GM21423 (cell line): Measurements from ENCODE around the gene RGPD5.
"Not testable (repeated sequence)": the region's sequence is repeated elsewhere in the genome, so short reads cannot be mapped to it uniquely, and the experiment has no call there.

Experiments used
- ATAC-seq: cut with Tn5 transposase; IDR thresholded peaks from one replicate; pipeline ENCODE4 v1.9.1; 2021; ENCODE audit warnings: mild to moderate bottlenecking, moderate library complexity; ENCODE audit not compliant: unreplicated experiment

Gene RGPD5

GRCh38 chr2:109794074-109794737 lies at the start of gene RGPD5:
Gene RGPD5, plus strand, starts transcription at chr2:109794305. Its CDS starts 161 bp downstream, at chr2:109794466.
- peak; percentile 99 for ATAC-seq

GRCh38 chr2:109751572-109751971 lies 42.5 kb upstream of the RGPD5 start:
- not testable (repeated sequence) for ATAC-seq

- ATAC-seq: not testable (repeated sequence)
These were observed 36.8 kb upstream of the RGPD5 start for GRCh38 chr2:109757163-109757824.

DNA sequence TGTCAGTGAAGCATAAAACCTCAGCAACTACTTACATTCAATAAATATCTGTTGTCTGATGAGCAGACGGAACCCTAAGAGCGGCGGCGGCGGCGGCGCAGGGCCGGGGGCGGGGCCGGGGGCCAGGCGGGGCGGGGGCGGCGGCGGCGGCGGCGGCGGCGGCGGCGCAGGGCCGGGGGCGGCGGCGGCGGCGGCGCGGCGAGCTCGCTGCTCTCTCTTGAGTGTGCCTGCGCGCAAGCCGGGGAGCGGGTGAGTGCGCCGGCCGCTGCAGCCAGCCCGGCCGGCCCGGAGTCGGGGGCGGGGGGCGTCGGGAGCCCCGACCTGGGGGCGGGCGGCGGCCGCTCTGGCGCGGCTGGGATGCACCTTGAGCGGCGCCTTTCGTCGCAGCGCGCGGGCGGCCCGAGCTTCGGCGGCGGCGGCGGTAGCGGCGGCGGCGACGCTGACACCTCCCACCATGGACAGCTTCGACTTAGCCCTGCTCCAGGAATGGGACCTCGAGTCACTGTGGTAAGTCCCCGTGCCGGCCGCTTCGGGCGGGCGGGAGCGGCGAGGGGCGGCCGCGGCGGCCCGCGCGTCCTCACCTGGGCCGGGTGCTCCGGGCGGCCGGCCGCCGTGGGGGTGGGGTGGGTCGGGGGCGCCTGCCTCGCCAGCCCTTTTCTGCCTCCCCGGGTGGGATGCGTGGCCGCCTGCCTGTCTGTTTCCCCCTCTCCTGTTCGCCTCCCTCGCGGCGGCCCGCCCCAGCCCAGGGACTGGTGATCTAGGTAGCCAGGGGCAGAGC lies 33.7 kb upstream of the RGPD5 start:
- not testable (repeated sequence) for ATAC-seq

DNA sequence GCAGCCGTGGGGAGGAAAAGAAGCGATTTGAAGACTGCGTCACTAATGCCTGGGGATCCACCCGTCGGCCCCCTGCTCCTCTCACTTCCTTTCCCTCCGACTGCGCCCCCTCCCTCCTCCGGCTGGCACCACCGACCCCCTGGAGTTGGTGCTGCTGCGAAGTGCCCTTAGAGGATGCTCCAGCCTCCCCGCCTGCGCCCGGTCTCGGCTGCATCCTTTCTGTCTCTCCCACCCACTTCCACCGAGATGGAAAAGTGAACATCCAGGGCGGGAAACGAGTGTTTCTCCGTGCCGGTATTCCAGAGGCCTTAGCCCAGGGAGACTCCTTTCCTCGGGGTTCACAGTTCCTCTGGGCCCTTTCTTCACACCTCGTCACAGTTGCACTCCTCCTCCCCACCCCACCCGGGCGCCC lies 33.1 kb upstream of the RGPD5 start:
- ATAC-seq: not testable (repeated sequence)

DNA sequence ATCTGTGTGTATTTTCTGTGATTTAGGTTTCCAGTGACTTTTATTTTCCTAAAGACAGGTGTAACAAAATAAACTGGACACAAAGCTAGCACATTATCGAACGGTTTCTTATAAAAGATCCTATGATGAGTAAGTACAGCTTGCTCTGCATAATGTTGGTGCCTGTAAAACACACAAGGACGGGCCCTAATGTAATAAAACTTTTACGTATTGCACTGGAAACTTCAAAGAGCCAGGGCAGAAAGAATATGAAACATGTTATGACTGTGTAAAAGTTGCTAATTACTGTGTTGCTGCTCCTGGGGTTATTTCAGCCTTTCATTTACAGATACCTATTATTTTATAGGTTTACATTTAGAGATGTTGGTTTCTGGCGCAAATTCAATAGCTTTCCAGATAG lies 32.1 kb upstream of the RGPD5 start:
- not testable (repeated sequence) for ATAC-seq

DNA sequence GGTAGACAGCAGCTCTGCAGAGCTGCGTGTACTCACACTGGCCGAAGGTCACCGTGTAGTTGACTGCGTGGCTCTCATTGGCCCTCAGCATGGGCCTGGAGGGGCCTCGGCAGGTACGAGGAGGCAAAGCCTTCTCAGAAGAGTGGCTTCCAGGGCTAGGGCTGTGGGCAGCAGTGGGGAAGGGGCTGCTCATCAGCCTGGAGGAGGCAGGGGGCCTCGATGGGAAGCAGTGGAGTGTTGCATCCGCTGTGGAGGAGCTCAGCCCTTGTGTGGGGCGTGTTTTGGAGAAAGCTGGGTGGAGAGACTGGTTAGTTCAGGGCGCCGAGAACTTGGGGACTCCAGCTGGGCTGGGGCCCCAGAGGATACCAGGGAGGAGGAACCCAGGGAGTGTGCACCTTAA lies 28.0 kb upstream of the RGPD5 start:
- ATAC-seq: not testable (repeated sequence)

- ATAC-seq: not testable (repeated sequence)
These were observed 27.1 kb upstream of the RGPD5 start for GRCh38 chr2:109766886-109767578.

DNA sequence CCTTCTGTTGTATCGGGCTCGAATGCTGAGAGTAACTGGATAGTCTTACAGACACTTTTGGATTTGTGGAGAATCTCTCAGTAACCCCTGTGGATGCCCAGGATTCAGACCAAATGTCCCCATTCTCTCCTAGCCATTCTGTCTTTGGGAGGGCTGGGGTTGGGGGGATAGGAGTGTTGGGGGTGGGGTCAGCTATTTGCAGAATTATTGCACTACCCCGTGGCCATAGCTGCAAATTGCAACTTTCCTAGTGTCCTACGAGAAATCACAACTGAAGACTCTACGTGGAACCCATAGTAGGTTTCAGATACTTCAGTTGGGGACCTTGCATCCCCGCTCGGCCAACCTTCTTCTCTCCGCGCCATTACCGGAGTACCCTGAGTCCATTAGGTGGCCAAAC lies 25.2 kb upstream of the RGPD5 start:
- ATAC-seq: not testable (repeated sequence)

DNA sequence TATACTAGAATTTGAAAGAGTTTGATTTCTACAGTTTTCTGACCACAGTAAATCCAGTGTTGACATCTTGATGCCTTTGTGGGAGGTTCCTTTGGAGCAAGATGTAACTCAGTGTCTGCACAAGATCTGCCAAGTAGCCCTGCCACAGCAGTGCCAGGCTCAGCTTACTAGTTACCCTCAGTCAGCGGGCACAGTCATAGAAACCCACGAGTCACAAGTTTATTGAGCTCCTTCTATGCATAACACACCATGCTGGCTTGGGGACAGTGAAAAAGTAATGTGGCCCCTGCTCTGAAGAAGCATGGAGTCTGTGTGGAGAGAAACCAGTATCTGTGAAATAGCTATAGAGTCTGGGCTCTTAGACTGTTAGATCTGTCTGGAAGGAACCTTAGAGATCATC lies 15.0 kb upstream of the RGPD5 start:
- ATAC-seq: not testable (repeated sequence)

DNA sequence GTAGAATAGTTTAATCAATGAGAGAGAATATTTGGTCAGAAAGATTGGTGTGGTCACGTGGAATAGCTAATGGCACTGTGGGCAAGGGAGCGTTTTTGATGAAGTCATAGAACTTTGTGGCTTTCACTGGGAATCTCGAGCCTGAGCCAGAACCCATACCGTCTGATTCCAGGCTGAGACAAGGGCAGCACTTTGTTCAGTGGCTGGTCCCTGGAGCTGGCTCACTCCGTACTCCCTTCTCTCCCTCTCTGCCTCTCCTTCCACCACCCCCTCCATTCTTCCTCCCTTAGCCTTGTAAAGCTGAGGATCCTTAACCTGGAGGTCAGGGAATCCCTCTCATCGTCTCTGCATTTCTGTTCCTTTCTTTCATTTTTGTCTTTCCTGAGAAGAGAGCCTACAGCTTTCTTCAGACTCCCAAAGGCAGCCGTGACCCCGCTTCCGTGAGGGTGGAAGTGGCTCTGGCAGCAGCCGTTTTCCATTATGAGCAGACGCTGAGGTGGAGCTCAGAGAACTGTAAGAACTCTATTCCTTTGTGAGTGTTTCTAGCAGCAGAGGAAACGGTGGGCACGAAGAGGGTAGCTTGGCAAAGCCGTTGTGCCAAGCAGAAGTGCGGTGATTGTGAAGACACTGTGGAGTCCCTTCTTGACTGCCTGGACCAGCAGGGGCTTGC lies 12.8 kb upstream of the RGPD5 start:
- ATAC-seq: not testable (repeated sequence)

GRCh38 chr2:109782446-109782993 lies 11.6 kb upstream of the RGPD5 start:
- not testable (repeated sequence) for ATAC-seq

- not testable (repeated sequence) for ATAC-seq
These were observed 2.4 kb upstream of the RGPD5 start for GRCh38 chr2:109791530-109792279.

- peak; percentile 52 for ATAC-seq
These were observed 1.4 kb upstream of the RGPD5 start for GRCh38 chr2:109792659-109793058.

GRCh38 chr2:109871129-109871751 lies 77.1 kb downstream of the RGPD5 start:
- peak; percentile 91 for ATAC-seq

DNA sequence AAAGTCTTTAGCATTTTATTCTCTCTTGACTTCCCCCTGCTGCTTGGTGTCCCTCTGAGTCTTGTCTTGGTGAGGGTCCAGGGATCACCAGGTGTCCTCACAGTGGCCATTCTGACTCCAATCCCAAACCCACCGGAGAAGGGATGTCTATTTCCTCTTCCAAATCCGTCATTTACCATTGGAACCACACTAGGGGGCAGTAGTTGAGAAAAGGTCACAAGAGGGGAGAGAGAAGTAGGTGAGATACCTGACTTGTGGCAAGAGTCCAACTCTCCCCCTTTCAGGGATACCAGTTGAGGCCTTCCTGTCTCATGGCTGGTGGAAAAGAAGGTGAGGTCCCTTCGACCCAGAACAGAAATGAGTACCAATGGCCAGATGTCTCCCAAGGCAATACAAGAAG lies 82.5 kb downstream of the RGPD5 start:
- not testable (repeated sequence) for ATAC-seq

DNA sequence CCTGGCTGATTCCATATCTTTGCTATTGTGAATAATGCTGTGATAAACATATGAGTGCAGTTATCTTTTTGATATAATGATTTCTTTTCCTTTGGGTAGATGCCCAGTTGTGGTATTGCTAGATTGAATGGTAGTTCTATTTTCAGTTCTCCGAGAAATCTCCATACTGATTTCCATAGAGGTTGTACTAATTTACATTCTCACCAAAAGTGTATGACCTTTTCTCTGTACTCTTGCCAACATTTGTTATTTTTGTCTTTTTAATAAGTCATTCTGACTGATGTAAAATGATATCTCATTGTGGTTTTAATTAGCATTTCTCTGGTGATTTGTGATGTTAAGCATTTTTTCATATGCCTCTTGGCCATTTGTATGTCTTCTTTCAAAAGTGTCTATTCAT lies 88.0 kb downstream of the RGPD5 start:
- not testable (repeated sequence) for ATAC-seq

DNA sequence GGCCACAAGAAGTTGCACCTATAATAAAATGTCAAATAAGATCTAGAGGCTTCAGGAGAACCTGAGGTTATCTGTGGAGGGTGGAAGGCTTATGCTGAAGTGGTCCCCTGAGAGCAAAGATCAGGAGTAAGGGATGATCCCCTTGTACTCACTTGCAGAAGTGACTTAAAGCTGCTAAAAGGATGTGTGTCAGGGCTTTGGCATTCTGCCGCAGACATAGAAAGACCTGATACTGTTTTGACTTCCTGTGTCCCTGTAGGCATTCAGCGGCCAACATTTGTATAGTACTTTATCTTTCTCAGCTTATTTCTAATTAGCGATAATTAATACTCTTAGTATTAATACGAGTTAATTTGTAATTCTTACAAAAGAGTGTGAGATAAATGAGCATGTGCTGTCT lies 94.3 kb downstream of the RGPD5 start:
- ATAC-seq: not testable (repeated sequence)

GRCh38 chr2:109889909-109890308 lies 95.8 kb downstream of the RGPD5 start:
- not testable (repeated sequence) for ATAC-seq
